Gastroesophageal sphincter (tissue), 4 donors: ENCODE data around the gene C2CD4B. TPM values are rescaled to one million over a fixed set of nuclear protein-coding genes. Genes with fewer than 3 reads are reported as not detected.

ENCODE experiments used
- ATAC-seq: fragments of 150-250 bp; one replicate; pipeline ENCODE4 v1.9.1; 2016; ENCODE audit warnings: mild to moderate bottlenecking, moderate library complexity
- H3K27ac ChIP-seq, 4 donors: fragments of 200-600 bp; sonication (generic) in 3 of 4; 1 replicate in 3 of 4; 2 replicates in 1 of 4; pipeline ENCODE4 v1.5.1; 2016 to 2019
- H3K27me3 ChIP-seq: fragments of 200-600 bp; sonication (generic); one replicate; pipeline ENCODE4 v1.5.1; 2019
- H3K36me3 ChIP-seq, 2 donors: fragments of 200-600 bp; sonication (generic); one replicate each; pipeline ENCODE4 v1.5.1; 2019; ENCODE audit warnings: control low read depth in 1 of 2
- H3K4me1 ChIP-seq, 3 donors: fragments of 200-600 bp; sonication (generic); 1 replicate in 2 of 3; 2 replicates in 1 of 3; pipeline ENCODE4 v1.5.1; 2016 to 2019; ENCODE audit warnings: control low read depth in 2 of 3
- H3K4me3 ChIP-seq, 2 donors: fragments of 200-600 bp; sonication (generic); one replicate each; pipeline ENCODE4 v1.5.1; 2019; ENCODE audit warnings: mild to moderate bottlenecking in 1 of 2, moderate library complexity in 1 of 2
- H3K9me3 ChIP-seq, 3 donors: fragments of 200-600 bp; sonication (generic); one replicate each; pipeline ENCODE4 v1.5.1; 2017 to 2019; ENCODE audit warnings: control low read depth in 2 of 3
- EP300 ChIP-seq: sonication (generic); formaldehyde crosslinking; IDR thresholded peaks from one replicate; pipeline ENCODE4 v1.6.1; 2017; ENCODE audit warnings: antibody characterized with exemption, mild to moderate bottlenecking
- POLR2A ChIP-seq, 2 donors: fragments of 450-650 bp; IDR thresholded peaks; one replicate each; pipeline ENCODE4 v1.6.1; 2017; ENCODE audit warnings: antibody characterized with exemption in 2 of 2, mild to moderate bottlenecking in 2 of 2, moderate library complexity in 1 of 2
- POLR2AphosphoS5 ChIP-seq: sonication (generic); formaldehyde crosslinking; IDR thresholded peaks from one replicate; pipeline ENCODE4 v1.6.1; 2017; ENCODE audit warnings: antibody characterized with exemption
- WGBS, 2 donors: methylation state at CpG; one replicate each; pipeline ENCODE4 v1.1.5; 2018; ENCODE audit warnings: low coverage in 1 of 2; 5-methylcytosine and 5-hydroxymethylcytosine counted together
- total RNA-seq, 4 donors: library from RNA; depleted of rRNA; stranded (reverse); fragments of >200 nt; gene quantifications; one replicate each; pipeline ENCODE4 v1.1.0, GENCODE V29; 2016
- TF ChIP-seq, protein P1 (sequence below), 4 experiments: fragments of 200-600 bp in 2 of 4; fragments of 450-650 bp in 2 of 4; sonication (generic) in 1 of 4; IDR thresholded peaks; one replicate each; pipeline ENCODE4 v1.5.1; 2017 to 2019; ENCODE audit warnings: antibody characterized with exemption in 4 of 4, mild to moderate bottlenecking in 2 of 4, moderate library complexity in 2 of 4

The C2CD4B gene
- total RNA-seq, 4 donors from 2014 or later, result 0.17 to 2.7 (median 1.1) TPM

- ATAC-seq, result no peak
These were observed 27.0 kb downstream of the C2CD4B start for GRCh38 chr15:62138124-62138523.

DNA sequence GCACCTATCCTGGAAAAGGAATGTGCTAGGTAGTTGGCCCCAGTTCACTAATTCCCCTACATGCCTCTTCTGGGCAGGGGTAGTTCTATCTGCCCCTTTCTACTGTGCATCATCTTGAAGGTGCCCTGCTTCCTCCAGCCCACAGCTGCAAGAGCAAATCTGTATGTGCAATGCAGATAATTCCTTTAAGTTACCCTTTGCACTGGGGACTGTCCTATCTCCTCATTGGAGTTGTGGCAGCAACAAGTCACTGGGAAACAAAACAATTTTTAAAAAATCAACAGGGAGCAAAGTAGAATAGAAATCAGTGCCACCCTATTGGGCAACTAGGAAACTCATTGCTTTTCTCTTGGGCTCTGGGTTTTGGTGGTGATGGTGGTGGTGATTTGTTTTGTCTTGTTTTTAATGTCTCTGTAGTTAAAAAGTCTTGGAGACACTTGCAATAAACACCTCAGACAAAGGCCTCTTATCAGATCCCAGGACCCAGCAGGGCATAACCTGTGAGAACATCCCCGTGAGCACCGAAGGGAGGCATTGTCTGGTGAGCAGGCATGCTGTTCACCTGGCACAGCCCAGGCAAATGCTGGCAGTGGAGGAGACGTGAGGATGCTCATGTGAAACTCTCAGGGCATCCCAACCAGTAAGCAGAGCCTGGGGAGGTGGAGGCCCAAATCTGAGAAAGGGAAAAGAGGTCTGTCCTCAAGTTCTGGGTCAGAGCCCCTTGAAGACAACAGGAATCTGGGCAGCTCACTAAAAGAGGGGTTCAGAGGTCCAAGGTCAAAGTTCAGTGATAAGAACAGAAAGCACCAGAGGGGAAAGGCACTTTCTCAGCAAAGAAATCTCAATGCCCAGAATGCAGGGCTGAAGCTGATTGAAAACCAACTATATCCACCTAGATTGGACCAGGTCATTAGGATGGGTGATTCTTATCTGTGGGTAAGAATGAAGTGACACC is 27.9 kb downstream of the C2CD4B start:
- WGBS, 2 donors, result 92% methylated on average over 3 of the region's 3 CpGs; no CpG with 5 or more reads in 1 of the 2 donors
- Histone ChIP-seq H3K27me3 (peaks cover 8% of the 10 kb centered on the region), H3K36me3 (no peaks in the 10 kb centered on the region), H3K4me3 (no peak overlapping the region), H3K27ac (no peak overlapping the region), H3K4me1 (no peaks in the 10 kb centered on the region), H3K9me3 (no peaks in the 10 kb centered on the region)
- no peak for ATAC-seq
- TF ChIP-seq POLR2AphosphoS5 (no peak), EP300 (no peak), POLR2A (IDR thresholded peaks at IDR 0.05) (no peak)
- TF ChIP-seq, protein P1, sequence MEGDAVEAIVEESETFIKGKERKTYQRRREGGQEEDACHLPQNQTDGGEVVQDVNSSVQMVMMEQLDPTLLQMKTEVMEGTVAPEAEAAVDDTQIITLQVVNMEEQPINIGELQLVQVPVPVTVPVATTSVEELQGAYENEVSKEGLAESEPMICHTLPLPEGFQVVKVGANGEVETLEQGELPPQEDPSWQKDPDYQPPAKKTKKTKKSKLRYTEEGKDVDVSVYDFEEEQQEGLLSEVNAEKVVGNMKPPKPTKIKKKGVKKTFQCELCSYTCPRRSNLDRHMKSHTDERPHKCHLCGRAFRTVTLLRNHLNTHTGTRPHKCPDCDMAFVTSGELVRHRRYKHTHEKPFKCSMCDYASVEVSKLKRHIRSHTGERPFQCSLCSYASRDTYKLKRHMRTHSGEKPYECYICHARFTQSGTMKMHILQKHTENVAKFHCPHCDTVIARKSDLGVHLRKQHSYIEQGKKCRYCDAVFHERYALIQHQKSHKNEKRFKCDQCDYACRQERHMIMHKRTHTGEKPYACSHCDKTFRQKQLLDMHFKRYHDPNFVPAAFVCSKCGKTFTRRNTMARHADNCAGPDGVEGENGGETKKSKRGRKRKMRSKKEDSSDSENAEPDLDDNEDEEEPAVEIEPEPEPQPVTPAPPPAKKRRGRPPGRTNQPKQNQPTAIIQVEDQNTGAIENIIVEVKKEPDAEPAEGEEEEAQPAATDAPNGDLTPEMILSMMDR (IDR thresholded peaks at IDR 0.05), result no peak

More at GRCh38 chr15:62138124-62138523, 27.0 kb downstream of the C2CD4B start:
- Histone ChIP-seq H3K4me3 (no peak overlapping the region), H3K9me3 (no peaks in the 10 kb centered on the region), H3K36me3 (no peaks in the 10 kb centered on the region), H3K4me1 (no peaks in the 10 kb centered on the region), H3K27me3 (peaks cover 8% of the 10 kb centered on the region), H3K27ac (no peak overlapping the region)
- WGBS, 2 donors, result 50 to 75% methylated on average over 5 of the region's 5 CpGs
- TF ChIP-seq, protein P1 (IDR thresholded peaks at IDR 0.05), result no peak
- TF ChIP-seq POLR2AphosphoS5 (no peak), EP300 (no peak), POLR2A (IDR thresholded peaks at IDR 0.05) (no peak)

DNA sequence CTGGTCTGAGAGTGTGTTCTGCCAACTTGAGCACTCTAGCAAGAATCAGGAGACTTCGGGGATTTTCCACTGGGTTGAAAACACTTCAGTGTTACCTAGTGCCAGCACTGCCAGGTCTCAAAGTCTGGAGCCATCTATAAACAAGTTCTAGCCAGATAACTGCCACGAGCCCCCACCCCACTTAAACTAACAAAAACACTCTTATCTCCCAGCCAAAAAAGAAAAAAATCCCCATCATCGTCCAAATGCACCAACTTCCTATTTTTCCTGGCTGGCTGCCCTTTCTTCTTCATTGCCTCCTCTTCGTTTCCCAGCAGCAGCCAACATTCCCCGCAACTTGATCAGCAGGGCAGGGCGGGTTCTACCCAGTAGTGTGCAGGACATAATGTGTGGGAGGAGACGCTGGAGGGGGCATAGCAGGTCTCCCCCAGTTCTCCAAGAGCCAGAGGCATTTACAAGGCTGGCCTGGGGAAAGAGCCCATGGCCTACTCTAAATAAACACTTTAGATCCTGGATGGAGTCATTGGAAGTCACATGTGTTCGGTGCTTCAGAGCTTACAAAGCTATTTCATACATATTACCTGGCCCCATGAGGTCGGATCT is 29.5 kb downstream of the C2CD4B start:
- Histone ChIP-seq H3K36me3 (no peaks in the 10 kb centered on the region), H3K4me1 (no peaks in the 10 kb centered on the region), H3K27me3 (peaks cover 8% of the 10 kb centered on the region), H3K4me3 (no peak overlapping the region), H3K9me3 (no peaks in the 10 kb centered on the region), H3K27ac (no peak overlapping the region)
- TF ChIP-seq, protein P1 (IDR thresholded peaks at IDR 0.05), result no peak
- no peak for TF ChIP-seq POLR2A (IDR thresholded peaks at IDR 0.05)
- no peak for TF ChIP-seq EP300
- no peak for TF ChIP-seq POLR2AphosphoS5
- WGBS, 2 donors, result 53 to 56% methylated on average over 8 of the region's 9 CpGs
- no peak for ATAC-seq

DNA sequence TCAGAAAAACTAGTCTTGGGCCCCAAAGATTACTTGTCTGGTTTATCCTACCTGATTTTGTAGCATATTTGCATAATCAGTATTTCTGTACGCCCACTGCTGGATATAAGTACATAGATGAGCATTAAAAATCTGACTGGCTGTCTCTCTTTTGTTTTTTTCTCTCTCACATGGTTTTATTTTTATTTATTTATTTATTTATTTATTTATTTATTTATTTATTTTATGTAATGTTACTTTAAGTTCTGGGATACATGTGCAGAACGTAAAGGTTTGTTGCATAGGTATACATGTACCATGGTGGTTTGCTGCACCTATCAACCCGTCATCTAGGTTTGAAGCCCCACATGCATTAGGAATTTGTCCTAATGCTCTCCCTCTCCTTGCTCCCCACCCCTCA is 31.9 kb downstream of the C2CD4B start:
- no peak overlapping the region for H3K4me3 ChIP-seq
- no peaks in the 10 kb centered on the region for H3K9me3 ChIP-seq
- TF ChIP-seq, protein P1 (IDR thresholded peaks at IDR 0.05), result no peak
- no peak for TF ChIP-seq POLR2AphosphoS5
- no peak for TF ChIP-seq EP300
- no peak for TF ChIP-seq POLR2A (IDR thresholded peaks at IDR 0.05)
- WGBS, 2 donors, result 100% methylated on average over 2 to 3 of the region's 3 CpGs
- H3K36me3 ChIP-seq, result no peaks in the 10 kb centered on the region
- no peaks in the 10 kb centered on the region for H3K4me1 ChIP-seq
- no peak for ATAC-seq
- H3K27me3 ChIP-seq, result no peaks in the 10 kb centered on the region
- H3K27ac ChIP-seq, result no peak overlapping the region
